Activated T-helper 9 cell treated with anti-CD3 and anti-CD28 coated beads, Interleukin-2, amount 50 U/mL, for 16 hours (primary cell): ENCODE results near the gene GBP6.
"Not testable (repeated sequence)": the region's sequence is repeated elsewhere in the genome, so short reads cannot be mapped to it uniquely, and the experiment has no call there.

Experiments
- DNase-seq: peaks from one replicate; pipeline ENCODE4 v3.0.0-alpha.2; 2020; ENCODE audit warnings: low read depth

Gene GBP6

GRCh38 chr1:89363638-89364536, at the start of gene GBP6:
TSS of gene GBP6 (plus strand) at chr1:89364059. CDS start at chr1:89368552, 4,493 bp downstream.
- no peak for DNase-seq

DNA sequence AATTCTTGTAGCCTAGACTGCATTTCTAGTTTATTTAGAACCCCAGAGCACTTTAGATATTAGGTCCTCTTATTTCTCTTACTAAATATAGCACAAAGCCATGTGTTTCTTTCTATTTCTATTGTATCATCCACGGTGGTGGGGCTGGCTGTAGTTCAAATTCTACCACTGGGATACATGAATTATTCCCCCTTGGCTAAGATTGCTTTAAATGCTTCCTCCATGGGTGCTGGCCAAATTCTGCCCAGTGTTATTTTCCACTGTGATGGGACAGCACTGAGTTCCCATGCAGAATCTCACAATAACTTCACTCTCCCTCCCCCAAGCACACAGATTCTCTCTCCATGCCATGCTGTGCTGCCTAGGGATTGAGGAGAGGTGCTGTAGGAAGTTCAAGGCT, 41.5 kb upstream of the GBP6 start:
- no peak for DNase-seq

DNA sequence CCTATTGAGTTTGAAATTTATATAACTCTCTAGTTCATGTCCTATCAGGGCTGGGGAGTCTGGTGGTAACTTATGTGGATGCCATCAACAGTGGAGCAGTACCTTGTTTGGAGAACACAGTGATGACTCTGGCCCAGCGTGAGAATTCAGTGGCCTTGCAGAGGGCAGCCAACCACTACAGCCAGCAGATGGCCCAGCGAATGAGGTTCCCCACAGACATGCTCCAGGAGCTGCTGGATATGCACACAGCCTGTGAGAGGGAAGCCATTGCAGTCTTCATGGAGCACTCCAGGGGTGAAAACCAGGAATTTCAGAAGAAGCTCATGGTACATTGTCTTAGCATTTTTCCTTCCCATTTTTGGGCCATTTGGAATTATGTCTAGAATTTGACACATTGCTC, 32.0 kb upstream of the GBP6 start:
- no peak for DNase-seq

DNA sequence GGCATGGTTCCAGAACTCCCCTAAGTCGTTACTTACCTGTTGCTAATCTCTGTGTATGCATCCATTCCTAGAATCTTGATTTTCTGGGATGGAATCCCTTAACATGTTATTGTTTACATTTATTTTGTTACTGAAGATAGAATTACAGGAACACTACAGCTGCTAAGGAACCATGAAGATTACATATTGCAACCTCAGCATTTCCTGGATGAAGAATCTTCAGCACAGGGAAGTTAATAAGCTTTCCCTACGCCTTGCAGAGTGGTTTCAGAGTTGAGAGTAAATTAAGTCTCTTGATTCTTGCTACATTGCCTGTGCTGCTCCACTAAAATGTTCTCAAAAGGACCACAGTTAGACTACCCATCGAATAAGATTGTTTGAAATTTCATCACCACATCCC, 31.4 kb upstream of the GBP6 start:
- no peak for DNase-seq

DNA sequence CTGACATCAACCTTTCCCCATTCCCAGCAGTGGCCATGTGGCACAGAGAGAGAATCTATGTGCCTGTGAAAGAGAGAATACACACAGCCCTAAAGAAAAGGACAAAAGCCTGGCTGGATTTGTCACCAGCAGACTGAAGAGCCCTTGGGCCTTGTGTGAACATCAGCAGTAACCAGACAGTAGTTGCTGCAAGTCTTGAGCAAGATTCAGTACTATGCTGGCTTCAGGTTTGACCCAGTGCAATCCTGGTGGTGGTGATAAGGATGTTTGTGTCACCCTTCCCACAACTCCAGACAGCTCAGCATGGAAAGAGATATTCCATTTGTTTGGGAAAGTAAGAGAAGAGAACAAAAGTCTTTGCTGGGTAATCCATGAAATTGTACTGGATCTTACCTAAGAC, 28.4 kb upstream of the GBP6 start:
- DNase-seq, result no peak

GRCh38 chr1:89337903-89338302, 26.0 kb upstream of the GBP6 start:
- DNase-seq, result no peak

DNA sequence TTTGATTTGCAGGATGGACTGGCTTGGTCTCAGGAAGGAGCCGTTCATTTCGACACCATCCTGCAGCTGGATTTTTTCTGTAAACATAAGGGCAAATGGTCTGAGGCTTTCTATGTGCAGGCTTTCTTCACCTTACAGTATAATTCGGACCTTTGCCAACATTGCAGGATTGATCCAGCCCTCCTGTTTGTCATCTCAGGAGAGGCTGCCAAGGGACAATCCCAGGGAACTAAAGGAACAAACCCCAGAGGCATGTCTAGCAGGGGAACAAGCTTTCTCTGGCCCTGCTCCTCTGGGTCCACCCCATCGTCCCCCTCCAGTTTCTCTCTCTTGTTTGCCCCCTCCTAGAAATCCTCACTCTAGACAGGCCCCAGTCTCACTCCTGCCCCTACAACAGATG, 24.8 kb upstream of the GBP6 start:
- DNase-seq, result no peak

- not testable (repeated sequence) for DNase-seq
Observed at GRCh38 chr1:89345479-89345878, 18.4 kb upstream of the GBP6 start.

DNA sequence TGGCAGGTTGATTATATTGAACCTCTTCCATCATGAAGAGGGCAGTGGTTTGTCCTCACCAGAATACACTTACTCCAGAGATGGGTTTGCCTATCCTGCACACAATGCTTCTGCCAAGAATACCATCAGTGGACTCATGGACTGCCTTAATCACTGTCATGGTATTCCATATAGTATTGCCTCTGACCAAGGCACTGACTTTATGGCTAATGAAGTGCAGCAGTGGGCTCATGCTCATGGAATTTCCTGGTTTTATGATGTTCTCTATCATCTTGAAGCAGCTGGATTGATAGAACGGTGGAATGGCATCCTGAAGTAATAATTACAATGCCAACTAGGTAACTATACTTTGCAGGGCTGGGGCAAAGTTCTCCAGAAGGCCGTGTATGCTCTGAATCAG, 16.6 kb upstream of the GBP6 start:
- no peak for DNase-seq

DNA sequence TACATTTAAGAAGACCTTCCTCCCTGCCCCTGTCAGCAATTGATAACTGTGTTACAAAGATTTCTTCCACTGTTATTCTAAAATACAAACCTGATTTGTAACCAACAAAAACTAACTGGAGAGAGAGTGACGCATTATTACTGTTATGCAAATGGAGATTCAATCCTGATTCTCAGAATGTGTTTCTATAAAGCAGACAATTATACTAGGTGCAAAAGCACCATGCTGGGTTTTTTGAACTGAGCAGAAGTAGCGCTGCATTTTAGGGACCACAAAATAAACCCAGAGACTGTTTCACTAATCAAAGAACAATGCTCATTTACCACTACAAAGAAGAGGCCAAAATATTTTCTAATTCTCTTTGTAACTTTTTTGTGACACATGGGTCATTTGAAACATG, 13.6 kb upstream of the GBP6 start:
- DNase-seq, result no peak

GRCh38 chr1:89351597-89352311, 12.1 kb upstream of the GBP6 start:
- no peak for DNase-seq

- no peak for DNase-seq
Observed at GRCh38 chr1:89352421-89352820, 11.4 kb upstream of the GBP6 start.

- no peak for DNase-seq
Observed at GRCh38 chr1:89354205-89354604, 9.7 kb upstream of the GBP6 start.

GRCh38 chr1:89355056-89355455, 8.8 kb upstream of the GBP6 start:
- DNase-seq, result no peak

DNA sequence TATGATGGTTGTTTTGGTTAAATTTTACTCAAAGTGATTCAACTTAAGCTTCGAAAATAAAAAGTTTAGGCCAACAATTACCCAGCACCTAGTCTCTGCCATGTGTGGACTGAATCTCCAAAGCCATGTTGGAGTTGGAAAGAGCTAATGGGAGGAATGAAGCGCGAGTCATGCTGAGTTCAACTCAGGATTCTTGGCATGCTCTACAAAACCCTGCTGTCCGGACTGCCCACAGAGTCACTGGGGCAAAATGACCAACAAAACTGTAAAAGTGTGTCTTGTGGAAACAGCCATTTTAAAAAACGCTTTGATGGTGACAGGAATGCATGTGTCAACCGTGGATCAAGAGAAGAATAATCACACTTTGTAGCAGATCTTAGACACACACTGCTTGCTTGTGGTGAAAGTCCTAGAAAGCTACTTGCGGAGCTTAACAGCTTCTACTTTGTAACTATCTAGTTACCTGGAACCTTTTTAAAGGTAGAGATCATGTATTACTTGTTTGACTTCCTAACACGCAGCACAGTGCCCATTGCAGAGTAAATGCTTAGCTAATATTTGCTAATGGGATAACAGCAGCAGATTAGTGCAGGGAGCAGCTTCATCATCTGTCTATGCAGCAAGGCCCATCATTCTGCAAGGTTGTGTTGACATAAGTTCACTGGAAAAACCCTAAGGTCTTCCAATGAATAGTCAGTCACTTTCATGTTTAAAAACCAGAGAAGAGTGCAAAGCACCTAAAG, 7.0 kb upstream of the GBP6 start:
- no peak for DNase-seq

DNA sequence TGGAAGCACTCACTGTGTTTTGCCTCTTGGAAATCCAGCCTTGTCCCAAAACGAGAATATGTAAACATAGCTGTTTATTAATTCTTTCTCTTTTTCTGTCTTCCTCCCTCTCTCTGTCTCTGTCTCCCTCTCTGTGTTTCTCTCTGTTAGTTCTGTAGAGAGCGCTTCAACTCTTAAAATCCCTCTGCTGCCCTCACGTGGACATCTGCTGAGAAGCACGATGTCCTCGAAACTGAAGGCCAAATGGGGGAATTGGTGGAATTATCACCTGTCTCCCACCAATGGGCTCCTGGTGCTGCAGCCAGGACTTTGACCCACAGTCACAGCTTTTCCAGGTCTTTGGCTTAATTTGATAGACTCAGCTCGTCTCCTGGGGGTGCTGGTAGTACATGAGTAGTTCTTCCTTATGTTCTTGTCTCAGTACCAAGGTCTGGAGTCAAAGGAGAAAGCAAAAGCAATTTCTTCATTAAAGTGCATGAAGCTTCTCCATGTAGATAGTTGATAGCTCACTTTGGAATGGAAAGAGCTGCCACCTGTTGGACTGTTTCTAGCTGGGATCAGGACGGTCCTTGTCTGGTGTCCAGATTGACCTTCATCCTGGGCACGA, 5.5 kb upstream of the GBP6 start:
- DNase-seq, result peak; percentile 66

DNA sequence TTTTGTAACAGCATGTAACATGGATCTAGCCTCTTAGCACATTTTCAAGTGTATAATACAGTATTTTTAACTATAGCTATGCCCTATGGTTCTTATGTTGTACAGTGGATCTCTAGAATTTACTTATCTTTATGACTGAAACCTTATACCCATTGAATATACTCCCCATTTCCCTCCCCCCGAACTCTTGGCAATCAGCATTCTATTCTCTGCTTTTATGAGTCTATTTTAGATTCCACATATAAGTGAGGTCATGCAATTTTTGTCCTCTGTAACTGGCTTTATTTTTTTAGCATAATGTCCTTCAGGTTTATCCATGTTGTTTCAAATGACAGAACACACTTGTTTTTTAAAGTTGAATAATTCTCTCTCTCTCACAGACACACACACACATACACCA, 3.1 kb upstream of the GBP6 start:
- no peak for DNase-seq

GRCh38 chr1:89361681-89362080, 2.2 kb upstream of the GBP6 start:
- no peak for DNase-seq

- no peak for DNase-seq
Observed at GRCh38 chr1:89363196-89363595, 663 bp upstream of the GBP6 start.

- DNase-seq, result no peak
Observed at GRCh38 chr1:89364954-89365550, 1.2 kb downstream of the GBP6 start.

- DNase-seq, result no peak
Observed at GRCh38 chr1:89367221-89367620, 3.4 kb downstream of the GBP6 start.

DNA sequence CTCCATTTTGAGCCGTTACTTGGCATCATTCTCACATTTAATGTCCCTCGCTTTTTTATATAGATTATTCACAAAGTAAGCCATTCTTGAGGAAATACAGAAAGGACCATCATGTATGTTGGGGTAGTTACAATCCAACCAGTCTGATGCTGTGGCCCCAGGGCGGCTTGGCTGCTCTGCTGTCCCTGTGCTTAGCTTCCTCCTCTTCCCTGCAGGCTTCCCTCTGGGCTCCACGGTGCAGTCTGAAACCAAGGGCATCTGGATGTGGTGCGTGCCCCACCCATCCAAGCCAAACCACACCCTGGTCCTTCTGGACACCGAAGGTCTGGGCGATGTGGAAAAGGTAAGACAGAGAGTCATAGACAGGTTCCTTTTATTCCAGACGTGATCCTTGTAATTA, 5.5 kb downstream of the GBP6 start:
- no peak for DNase-seq
